C4-2B (cell line): Measurements from ENCODE around the gene GFRA1.

Source experiments
- CTCF ChIP-seq: fragments of 450-650 bp; conservative IDR thresholded peaks from 2 replicates; pipeline ENCODE4 v1.5.1; 2017; ENCODE audit warnings: mild to moderate bottlenecking
- ZFX ChIP-seq: fragments of 450-650 bp; IDR thresholded peaks from 2 replicates; pipeline ENCODE4 v1.6.1; 2017

GRCh38 chr10:116139886-116140285 is 133.1 kb downstream of the GFRA1 start:
- no peak for TF ChIP-seq CTCF
- TF ChIP-seq ZFX = no peak
